Activated CD4-positive, alpha-beta T cell treated with anti-CD3 and anti-CD28 coated beads, Interleukin-10, Interleukin-2, amounts not matched to agents 100 ng/mL and 50 ng/mL, durations not matched to agents 16 hours and 8 hours (primary cell): Measurements from ENCODE around the gene GPR108.

ENCODE experiments used
- DNase-seq: peaks from one replicate; pipeline ENCODE4 v3.0.0-alpha.2; 2020

GPR108 gene

DNA sequence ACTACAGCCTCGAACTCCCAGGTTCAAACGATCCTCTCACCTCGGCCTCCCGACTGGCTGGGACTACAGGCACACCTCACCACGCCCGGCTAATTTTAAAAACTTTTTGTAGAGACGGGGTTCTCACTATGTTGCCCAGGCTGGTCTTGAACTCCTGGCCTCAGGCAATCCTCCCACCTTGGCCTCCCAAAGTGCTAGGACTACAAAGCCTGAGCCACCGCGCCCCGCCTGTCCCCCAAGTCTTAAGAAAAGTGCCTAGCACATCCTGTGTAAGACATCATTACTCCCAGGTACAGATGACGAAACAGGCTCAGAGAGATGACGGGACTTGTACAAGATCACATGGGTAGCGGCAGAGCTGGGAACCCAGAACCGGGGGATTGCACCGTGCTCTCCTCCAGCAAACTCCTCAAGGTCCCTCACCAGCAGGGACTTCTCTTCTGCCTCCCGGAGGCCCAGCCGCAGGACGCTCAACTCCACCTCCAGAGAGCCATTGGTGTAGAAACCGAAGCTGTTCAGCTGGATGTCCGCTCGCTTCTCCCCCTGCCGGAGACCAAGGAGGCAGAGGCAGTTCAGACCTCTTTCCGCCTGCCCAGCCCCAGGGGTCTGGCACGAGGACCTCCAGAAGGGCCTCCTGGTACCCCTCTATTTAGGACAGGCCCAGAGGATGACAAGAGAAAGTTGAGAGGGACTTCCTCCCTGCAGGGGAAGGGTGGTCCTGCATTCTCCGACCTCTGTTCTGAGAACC is 1.0 kb downstream of the GPR108 start:
- peak; percentile 84 for DNase-seq

DNA sequence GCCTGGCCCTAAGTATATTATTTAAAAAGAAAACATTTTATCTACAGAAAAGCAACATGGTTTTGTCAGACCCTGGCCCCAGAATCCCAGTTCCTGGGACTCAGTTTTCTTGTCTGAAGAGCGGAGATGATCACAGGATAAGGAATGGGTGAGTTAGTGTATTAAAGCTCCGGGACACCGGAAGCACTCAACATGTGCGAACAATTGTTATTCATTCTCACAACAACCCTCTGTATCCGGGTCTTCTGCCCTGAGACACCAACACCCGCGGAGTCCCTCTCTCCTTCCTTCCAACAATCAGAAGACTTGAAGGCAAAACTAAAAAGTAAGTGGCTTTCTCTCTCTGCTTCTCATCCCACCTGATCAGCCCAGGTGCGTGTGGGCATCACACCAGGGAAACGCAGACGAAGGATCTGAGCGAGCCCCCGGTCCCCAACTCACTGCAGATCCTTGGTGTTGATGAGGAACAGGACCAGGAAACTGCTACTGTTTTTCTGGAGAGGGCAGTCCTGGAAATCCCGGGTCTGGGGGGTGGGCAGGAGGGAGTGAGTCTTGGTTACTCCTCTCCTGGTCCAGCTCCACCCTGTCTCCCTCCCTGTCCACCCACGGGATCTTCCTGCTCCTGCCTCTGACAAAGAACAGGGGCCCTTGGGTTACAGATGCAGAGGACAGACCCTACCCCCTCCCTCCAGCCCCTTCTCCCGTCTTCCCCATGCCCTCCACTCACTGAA is 2.0 kb downstream of the GPR108 start:
- DNase-seq = no peak

DNA sequence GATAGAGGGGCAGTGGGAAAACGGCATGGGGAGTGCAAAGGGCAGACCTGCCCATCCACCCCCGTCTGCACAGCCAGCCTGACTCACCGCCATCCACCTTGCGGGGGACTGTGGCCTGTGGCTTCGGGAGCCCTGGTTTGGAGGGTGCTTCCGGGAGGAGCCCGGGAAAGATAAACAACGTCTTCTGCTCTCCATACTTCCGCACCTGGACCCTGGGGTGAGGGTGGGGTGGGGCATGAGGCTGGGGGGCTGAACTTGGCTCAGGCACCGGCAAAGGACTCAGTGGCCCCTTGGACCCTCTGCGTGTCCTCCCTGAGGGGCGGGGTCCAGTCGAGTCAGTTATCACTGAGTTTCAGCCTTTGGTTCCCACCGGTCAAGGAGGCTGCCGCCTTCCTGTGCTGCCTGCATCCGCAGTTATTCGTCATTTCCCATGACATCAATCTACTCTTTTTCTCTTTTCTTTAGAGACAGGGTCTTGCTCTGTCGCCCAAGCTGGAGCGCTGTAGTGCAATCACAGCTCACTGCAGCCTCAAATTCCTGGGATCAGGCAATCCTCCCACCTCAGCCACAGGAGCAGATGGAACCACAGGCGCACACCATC is 3.2 kb downstream of the GPR108 start:
- DNase-seq = no peak

DNA sequence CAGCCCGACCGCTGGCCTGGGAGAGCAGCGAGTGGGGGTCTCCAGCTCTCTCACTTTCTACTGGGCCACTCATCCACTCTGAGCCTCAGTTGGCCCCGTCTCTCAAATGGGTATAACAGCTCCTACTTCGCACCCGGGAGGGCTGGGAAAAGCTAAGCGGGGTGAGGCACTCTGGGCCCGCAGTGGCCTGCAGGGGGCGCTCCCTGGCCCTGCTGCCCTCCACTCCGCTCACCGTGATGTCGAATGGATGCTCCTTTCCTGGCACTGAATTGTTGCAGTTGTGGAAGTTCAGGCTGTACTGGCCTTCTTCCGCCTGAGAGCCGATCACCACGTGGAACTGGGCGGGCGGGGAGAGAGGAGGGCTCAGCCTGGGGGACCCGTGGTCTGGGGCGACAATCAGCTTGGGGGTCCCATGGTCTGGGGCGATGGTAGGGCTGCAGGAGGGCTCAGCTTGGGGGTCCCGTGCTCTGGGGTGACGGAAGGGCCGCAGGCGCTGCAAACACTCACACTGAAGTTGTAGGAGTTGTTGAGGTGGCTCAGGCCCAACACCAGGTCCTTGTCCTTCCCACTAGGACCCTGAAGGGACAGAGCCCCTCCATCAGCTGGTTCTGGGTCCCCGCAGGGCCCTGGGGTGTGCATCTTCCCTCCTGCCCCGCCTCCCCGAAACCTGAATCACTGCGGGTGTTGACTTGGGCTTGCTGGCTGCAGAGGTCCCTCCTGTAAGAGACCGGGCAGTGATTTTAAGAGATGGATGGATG is 3.9 kb downstream of the GPR108 start:
- peak; percentile 21 for DNase-seq

DNA sequence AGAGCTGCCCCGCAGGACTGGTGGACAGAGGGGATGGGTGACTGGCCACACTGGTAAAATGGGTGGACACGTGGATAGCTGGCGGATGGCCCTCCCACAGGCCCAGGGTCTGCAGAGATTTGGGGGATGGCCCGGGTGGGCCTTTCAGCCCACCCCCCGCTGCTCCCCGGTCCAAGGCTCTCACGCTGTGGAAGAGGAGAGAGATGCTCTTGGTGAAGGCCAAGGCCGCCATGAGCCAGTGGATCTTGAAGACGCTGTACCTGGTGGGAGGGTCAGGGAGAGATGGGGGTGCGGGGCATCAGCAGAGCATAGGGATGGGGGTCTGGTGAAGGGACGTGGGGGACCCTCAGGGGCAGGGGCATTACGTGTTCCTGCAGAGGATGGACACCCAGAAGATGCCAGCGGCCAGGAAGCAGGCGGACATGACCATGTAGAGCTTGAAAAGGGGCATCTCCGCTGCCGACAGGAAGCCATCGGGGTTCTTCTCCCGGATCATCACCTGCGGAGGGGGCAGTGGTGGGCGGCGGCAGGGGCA is 4.5 kb downstream of the GPR108 start:
- DNase-seq = no peak

DNA sequence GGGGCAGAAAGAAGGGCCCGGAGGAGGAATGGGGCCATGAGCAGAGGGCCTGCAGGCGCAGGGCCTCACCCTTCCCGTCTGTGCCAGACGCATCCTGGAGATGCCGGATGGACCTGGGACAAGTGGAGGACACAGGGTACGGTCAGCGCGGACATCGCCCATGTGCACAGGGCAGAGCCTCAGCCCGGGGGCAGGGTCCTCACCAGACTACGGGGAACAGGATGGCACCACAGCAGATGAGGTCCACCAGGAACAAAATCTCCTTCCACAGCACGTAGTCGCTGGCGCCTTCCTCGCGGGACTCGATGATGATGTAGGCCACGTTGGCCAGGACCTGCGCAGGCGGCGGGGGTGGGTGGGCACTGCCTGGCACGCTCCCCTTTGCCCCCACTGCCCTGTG is 5.6 kb downstream of the GPR108 start:
- DNase-seq = no peak

DNA sequence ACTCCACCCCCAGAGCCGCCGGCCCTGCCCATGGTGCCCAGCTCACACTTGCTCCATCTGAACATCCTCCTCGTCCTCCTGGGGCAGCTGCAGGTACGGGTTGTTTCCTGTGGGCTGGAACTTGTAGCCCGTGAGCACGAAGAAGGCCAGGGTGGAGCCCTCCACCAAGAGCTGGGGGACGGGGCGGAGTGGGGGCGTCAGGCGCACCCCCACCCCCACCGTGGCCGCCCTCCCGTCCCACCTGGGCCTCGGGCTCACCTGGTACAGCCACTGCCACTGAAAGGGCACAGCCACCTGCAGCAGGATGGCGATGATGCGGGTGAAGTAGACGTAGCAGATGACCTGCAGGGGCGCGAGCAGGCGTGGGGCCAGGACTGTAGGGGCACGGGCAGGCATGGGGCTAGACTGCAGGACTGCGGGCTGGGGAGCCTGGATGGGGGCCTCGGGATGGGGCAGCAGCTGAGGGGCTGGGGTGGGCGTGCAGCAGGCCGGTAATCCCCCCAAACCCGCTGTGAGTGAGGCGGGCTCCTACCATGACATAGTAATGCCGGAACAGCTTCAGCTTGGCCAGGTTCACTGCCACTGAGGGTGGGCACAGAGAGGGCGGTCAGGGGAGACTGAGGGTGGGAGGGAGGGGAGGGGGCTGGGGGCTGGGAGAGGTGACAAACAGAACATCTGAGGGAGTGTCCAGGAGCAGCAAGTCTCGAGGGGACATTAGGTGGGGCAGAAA is 6.3 kb downstream of the GPR108 start:
- DNase-seq = no peak

DNA sequence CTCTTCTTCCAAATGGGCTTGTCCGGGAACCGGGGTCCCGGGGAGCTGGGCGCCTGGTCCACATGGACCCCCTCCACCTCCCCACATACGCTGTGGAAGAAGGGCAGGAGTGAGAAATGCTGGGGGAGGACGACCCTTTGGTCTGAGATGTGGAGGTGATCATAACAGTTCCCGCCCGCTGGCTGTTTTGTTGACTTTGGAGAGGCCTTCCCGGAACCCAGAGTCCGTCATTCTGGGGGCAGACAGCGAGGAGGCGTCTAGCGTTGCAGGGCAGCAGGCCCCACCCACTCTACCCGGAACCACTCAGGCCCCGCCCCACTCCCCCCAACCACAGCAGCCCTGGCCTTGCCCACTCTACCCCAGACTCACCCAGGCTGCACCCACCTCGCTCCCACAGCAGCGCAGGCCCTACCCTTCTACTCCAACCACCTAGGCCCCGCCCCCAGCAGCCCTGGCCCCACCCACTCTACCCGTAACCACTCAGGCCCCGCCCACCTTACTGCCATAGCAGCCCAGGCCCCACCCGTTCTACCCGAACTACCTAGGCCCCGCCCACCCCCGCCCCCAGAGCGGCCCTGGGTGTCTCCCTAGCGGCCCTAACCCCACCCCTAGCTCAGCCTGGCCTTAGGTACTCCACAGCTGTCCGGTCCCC is 7.1 kb downstream of the GPR108 start:
- peak; percentile 54 for DNase-seq

DNA sequence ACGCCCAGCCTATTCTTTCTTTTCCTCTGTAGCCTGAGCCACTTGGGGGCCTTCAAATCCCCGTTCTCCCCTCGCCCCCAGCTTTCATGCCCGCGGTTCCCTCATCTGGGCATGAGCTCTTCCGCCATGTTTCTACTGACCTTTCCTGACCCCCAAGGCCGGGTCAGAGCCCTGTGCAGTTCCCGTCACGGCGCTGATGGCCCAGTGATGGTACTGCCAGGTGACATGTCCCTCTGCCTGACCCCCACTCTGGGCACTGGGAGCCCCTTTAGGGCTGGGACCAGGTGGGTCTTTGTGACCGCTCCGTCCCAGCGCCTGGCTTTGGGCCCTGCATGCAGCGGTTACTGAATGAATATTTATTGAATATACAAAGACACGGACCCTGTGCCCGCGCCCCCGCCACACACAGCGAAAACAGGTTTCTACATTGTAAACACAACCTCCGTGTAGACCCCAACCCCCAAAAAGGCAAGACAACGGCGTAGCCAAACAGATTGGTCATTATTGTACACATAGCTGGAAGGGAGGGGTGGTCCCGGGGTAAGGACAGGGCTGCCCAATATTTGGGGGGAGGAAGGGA is 7.7 kb downstream of the GPR108 start:
- no peak for DNase-seq

DNA sequence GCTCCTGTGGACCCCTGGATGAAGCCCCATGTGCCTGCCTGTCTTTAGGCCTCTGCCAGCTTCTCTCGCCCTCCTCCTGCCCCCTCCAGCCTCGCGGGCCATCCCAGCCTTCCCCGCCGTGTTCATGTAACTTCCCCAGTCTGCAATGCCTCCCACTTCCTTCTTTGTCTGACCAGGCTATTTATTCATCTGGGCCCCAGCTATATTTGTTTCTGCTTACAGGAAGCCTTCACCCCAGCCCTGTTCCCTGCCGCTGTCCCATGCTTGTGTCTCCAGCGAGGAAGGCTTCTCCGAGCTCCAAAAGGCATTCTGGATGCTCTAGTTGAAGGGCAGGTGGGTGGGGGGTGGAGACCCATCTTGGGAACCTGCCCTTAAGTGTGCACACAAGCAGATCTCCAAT is 9.0 kb downstream of the GPR108 start:
- DNase-seq = no peak

DNA sequence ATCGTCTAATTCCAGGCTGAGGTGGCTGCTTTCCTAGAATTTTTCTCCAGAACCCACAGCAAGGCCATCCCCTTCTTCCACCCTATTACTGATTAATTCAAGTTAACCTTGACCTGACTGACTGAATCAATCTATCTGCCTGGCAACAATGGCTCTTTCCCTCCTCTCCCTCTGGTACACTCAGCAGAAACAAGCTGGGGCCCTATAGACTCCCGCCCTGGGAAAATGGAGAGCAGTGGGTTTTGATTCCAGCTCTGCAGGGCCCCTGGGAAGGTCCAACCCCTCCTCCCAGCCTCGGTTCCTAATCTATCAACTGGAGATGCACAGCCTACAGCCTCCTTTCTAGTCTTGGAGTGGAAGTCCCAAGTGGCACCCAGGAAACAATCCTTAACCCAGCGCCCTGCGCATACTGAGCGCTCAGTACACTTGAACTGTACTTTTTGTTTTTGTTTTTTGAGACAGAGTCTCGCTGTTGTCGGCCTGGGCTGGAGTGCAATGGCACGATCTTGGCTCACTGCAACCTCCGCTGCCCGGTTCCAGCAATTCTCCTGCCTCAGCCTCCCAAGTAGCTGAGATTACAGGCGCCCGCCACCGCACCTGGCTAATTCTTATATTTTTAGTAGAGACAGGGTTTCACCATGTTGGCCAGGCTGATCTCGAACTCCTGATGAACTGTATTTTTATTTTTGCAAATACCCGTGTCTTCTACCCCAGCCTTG is 11.7 kb downstream of the GPR108 start:
- no peak for DNase-seq

DNA sequence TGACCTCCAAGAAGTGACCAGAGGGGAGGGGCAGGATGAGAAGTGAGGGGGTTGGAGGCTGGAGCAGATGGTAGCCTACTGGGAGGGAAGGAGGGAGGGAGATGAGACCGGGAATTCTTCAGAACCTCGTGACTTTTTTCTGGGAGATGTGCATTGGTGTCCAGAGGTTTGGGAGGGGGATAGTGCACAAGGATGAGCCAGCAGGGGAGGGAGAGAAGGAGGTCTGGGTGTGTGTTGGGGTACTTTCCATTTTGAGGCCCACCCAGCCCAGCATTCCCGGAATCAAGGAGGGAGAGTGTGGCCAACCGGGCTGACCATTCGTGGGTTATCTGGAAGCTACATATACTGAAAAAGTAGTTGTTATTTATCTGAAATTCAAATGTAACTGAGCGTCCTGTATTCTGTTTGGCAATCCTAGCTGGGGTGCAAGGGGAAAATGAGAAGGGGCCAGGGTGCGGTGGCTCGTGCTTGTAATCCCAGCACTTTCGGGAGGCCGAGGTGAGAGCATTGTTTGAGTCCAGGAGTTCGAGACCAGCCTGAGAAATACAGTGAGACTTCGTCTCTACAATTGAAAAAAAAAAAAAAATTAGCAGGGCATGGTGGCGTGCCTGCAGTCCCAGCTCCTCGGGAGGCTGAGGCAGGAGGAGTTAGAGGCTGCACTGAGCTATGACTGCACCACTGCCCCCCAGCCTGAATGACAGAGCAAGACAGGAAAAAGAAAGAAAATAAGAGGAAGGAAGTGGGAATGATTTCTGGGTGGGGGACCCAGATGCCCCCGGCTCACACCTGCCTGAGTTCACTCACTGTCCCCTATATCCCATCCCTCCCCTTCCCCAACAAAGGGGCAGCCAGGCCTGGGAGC is 12.5 kb downstream of the GPR108 start:
- no peak for DNase-seq

DNA sequence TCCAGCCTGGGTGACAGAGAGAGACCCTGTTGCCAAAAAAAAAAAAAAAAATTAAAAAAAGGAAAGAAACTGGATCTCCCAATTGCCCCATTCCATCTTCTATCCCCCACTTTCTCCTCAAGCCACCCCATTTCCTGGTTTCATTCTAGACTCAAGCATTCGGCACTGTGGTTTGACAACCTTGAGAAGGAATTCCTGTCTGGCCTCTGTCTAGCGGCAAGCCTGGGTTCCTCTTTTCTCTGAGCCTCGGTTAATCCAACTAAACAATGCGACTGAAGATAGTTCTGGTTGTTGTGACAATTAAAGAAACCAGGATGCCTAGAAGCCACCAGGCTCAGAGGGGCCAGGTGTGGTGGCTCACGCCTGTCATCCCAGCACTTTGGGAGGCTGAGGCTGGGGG is 13.6 kb downstream of the GPR108 start:
- no peak for DNase-seq

DNA sequence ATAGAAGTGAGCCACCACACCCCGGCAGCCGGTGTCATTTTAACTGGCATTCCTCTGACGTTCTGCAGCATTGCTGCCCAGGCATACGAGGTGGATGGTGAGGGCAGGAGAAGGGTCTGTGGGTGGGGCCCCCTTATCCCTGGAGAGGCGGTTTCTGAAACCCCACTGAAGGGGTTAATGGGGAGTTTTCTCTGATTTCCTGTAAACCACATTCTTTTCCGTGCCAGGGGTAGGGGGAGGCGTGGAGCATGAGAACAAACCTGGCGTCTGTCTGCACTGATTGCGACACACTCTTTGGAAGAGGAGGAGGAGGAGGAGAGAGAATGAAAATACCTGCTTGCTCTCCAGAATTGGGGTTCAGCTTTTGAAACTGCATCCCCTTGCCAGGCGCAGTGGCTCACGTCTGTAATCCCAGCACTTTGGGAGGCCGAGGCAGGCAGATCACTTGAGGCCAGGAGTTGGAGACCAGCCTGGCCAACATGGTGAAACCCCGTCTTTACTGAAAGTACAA is 14.2 kb downstream of the GPR108 start:
- no peak for DNase-seq

DNA sequence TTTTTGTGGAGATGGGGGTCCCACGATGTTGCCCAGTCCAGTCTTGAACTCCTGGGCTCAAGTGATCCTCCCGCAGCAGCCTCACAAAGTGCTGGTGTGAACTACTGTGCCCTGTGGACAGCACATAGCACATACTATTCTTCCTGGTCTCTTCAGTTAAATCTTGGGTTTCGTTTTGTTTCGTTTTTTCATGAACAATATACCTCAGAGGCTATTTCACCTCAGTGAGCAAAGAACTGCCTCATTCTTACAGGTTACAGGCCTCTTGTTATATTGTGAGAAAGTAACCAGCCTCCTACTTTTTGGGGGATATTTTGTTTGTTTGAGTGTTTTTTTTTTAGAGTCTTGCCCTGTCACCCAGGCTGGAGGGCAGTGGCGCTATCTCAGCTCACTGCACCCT is 15.6 kb downstream of the GPR108 start:
- no peak for DNase-seq

DNA sequence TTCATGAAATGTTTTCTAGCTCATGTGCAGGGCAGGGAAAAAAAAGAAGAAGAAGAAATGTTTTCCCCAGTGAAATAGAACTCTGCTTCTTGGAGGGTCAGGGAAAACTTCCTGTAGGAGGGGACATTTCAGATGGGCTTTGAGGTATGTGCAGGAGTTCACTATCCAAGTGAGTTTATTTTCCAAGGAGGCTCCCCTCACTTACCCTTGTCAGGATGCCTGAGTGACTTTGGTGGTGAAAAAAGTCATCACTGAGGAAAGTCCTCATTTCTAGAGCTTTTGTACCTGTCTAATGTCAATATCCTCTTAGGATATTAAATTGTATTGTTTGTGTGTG is 16.3 kb downstream of the GPR108 start:
- DNase-seq = no peak

DNA sequence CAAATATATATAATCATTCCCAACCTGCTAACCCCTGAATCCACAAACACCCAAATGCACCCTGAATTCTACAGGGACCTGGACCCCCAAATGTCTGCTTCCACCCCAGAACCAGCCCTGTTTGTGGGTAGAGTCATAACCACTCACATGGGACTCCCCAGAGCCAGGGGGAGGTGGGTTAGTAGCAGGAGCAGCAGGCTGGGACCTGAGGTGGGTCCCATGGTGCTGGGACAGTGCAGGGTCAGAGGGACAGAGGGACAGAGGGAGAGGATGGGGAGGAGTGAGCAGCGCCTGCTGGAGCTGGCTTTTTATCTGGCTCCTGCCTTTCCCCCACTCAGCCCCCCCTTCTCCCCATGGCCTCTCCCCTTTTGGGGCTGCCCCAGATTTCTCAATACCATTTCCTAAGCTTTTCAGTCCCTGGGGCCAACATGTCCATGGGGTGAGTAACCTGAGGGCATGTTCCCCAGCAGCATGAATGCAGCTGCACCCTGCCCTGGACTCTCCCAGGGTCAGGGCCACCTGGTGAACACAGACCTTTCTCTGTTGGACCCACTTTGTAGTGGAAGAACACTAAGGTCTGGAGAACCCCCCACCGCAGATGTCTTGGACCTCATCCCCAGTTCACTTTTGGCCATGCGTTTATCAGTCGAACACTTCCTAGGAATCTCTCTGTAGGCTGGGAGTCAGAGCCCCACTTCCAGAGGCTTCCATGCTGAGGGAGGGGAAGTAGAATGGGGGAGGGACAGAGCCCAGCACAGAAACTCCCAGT is 16.8 kb downstream of the GPR108 start, which contains the start of gene C3:
Gene C3 (minus strand): TSS at position 282 of the 769 bp plus-strand sequence. CDS start 61 bp downstream, at position 221.
- no peak for DNase-seq

DNA sequence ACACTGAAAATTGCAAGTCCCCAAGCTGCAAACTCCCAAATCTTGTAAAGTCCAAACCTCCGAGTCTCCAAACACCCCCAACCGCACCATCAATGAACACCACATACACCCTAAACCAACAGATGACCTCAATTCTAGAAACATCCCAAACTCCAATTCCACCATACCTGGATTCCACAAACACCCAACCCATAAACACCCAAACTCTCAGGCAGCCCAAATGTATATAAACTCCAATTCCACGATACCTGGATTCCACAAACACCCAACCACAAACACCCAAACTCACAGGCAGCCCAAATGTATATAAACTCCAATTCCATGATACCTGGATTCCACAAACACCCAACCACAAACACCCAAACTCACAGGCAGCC is 17.4 kb downstream of the GPR108 start:
- DNase-seq = no peak

DNA sequence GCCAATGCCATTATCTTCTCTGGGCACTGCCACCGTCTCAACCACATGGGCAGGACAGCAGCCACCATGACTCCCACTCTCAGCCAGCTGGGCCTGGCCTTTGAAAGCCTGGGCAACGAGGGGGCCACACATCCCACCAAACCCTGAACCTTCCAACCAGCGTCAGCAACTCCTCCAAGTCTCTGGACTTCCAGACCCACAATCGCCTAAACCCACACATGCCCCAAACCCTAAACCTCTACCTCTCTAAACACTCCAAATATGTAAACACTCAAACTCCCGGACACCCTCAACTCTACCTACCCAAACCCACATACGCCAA is 17.9 kb downstream of the GPR108 start:
- no peak for DNase-seq
